K562 (cell line): ENCODE data around the gene TRIM4. TPM values are rescaled to one million over a fixed set of nuclear protein-coding genes. Genes with fewer than 3 reads are reported as not detected.

ENCODE experiments used
- ATAC-seq: fragments of 200-7000 bp; cut with Tn5 transposase; 3 replicates; pipeline ENCODE4 v1.9.1; 2020; ENCODE audit warnings: moderate library complexity
- BruUV-seq: library from RNA; stranded (reverse); fragments of 400-500 nt; replicated peaks from 2 replicates; lab custom pipeline; 2021; lab: Mats Ljungman, UMichigan
- CTCF ChIA-PET: fragments of 300-600 bp; formaldehyde crosslinking; extraction: SDS; loops from one replicate; lab custom pipeline; 2021; ENCODE audit warnings: low intra/inter-chr PET ratio; lab: Yijun Ruan, JAX
- POLR2A ChIA-PET: fragments of 300-600, 350-650 bp; sonication (Branson Sonifier 250); formaldehyde crosslinking; extraction: SDS; loops from one replicate; lab custom pipeline; 2021; ENCODE audit warnings: antibody characterized with exemption, inconsistent platforms; lab: Yijun Ruan, JAX
- DNase-seq, 4 experiments: peaks; one replicate each; pipeline versions ENCODE4 v3.0.0 to v3.0.0-alpha.2; 2011 to 2018; ENCODE audit warnings: low spot score in 3 of 4, mixed read lengths in 3 of 4; ENCODE audit errors: extremely low read depth in 1 of 4
- FAIRE-seq: peaks from 2 replicates; lab custom pipeline; 2011; peaks lifted over from hg19 to GRCh38; lab: Jason Lieb, UNC
- H2AFZ ChIP-seq: 2 replicates; pipeline ENCODE4 v1.6.0; 2011; ENCODE audit warnings: low read depth, low read length, control low read depth, inconsistent platforms
- H3K27ac ChIP-seq: fragments of 200-600 bp; 3 replicates; pipeline ENCODE4 v1.8.0; 2011; ENCODE audit warnings: low read depth, mild to moderate bottlenecking, control low read depth, inconsistent platforms, low read length, moderate library complexity, mixed read lengths; ENCODE audit errors: extremely low read depth
- H3K27me3 ChIP-seq, 2 experiments: fragments of 300-600 bp in 1 of 2; 2 replicates in 1 of 2; 3 replicates in 1 of 2; pipeline versions ENCODE4 v1.6.0 to v1.8.0; 2011; ENCODE audit warnings: inconsistent platforms in 2 of 2, low read length in 2 of 2, mild to moderate bottlenecking in 1 of 2, mixed read lengths in 1 of 2, moderate library complexity in 1 of 2; ENCODE audit not compliant: control insufficient read depth in 2 of 2, insufficient read depth in 2 of 2
- H3K36me3 ChIP-seq: fragments of 300-600 bp; 3 replicates; pipeline ENCODE4 v1.8.0; 2011; ENCODE audit warnings: mild to moderate bottlenecking, low read length, inconsistent platforms; ENCODE audit not compliant: control insufficient read depth, insufficient read depth
- H3K4me1 ChIP-seq, 2 experiments: fragments of 200-600 bp in 1 of 2; replicated peaks in 1 of 2; 2 replicates in 1 of 2; 3 replicates in 1 of 2; pipeline versions ENCODE4 v1.5.1 to v1.8.0; 2011; ENCODE audit warnings: inconsistent platforms in 2 of 2, low read length in 2 of 2, mild to moderate bottlenecking in 1 of 2, mixed read lengths in 1 of 2, moderate library complexity in 1 of 2; ENCODE audit not compliant: control insufficient read depth in 2 of 2, insufficient read depth in 2 of 2
- H3K4me2 ChIP-seq: 2 replicates; pipeline ENCODE4 v1.6.1; 2011; ENCODE audit warnings: low read length, control low read depth, inconsistent platforms, mixed read lengths; ENCODE audit not compliant: insufficient read depth
- H3K4me3 ChIP-seq: fragments of 200-600 bp; sonication (generic), shearing (Covaris generic); 2 replicates; pipeline ENCODE4 v1.5.1; 2016; ENCODE audit warnings: control low read depth, inconsistent platforms
- H3K79me2 ChIP-seq: fragments of 200-600 bp; 3 replicates; pipeline ENCODE4 v1.8.0; 2011; ENCODE audit warnings: low read length, inconsistent platforms; ENCODE audit not compliant: control insufficient read depth, insufficient read depth
- H3K9ac ChIP-seq, 2 experiments: 2 replicates each; pipeline versions ENCODE4 v1.6.0 to v1.6.1; 2011; ENCODE audit warnings: low read depth in 2 of 2, low read length in 2 of 2, control low read depth in 1 of 2, inconsistent platforms in 1 of 2, mild to moderate bottlenecking in 1 of 2, mixed read lengths in 1 of 2; ENCODE audit not compliant: insufficient read depth in 1 of 2
- H3K9me1 ChIP-seq: one replicate; pipeline ENCODE4 v1.6.0; 2011; ENCODE audit warnings: inconsistent platforms, mild to moderate bottlenecking, low read length, moderate library complexity; ENCODE audit not compliant: control insufficient read depth, insufficient read depth
- H3K9me3 ChIP-seq: replicated peaks from 2 replicates; pipeline ENCODE4 v1.5.1; 2011; ENCODE audit warnings: low read depth, low read length, inconsistent platforms; ENCODE audit not compliant: control insufficient read depth, insufficient read depth
- H4K20me1 ChIP-seq: replicated peaks from 2 replicates; pipeline ENCODE4 v1.6.1; 2011; ENCODE audit warnings: low read length, inconsistent platforms, mixed read lengths; ENCODE audit not compliant: control insufficient read depth, insufficient read depth
- GATA2 ChIP-seq: sonication (generic); formaldehyde crosslinking; IDR thresholded peaks from 2 replicates; pipeline ENCODE4 v1.4.0; 2020; ENCODE audit warnings: mild to moderate bottlenecking, missing genetic modification reagents
- RAD51 ChIP-seq: fragments of 450-650 bp; IDR thresholded peaks from 2 replicates; pipeline ENCODE4 v1.7.1; 2016; ENCODE audit warnings: low read depth, mild to moderate bottlenecking, borderline replicate concordance
- ZNF253 ChIP-seq: fragments of 250-450 bp; sonication (Bioruptor Pico); conservative IDR thresholded peaks from 2 replicates; pipeline ENCODE4 v1.6.1; 2021; ENCODE audit warnings: mild to moderate bottlenecking
- ZNF384 ChIP-seq: IDR thresholded peaks from 2 replicates; pipeline ENCODE4 v1.6.1; 2012; ENCODE audit warnings: low read depth, low read length, improper control_type of control experiment
- ZNF639 ChIP-seq, 2 experiments: fragments of 200-800 bp in 1 of 2; sonication (Bioruptor generic) in 1 of 2; sonication (generic) in 1 of 2; formaldehyde crosslinking in 1 of 2; IDR thresholded peaks in 1 of 2; conservative IDR thresholded peaks in 1 of 2; 2 replicates each; pipeline versions ENCODE4 v1.5.0 to v1.6.1; 2016 to 2020; ENCODE audit warnings: missing compliant biosample characterization in 1 of 2, missing genetic modification characterization in 1 of 2, missing genetic modification reagents in 1 of 2
- WGBS: fragments of 100-300 bp; shearing (Covaris generic); methylation state at CpG from one replicate; pipeline ENCODE4 v1.1.6; 2016; ENCODE audit warnings: low coverage, mixed read lengths; ENCODE audit not compliant: insufficient coverage; ENCODE audit errors: missing lambda C conversion rate; 5-methylcytosine and 5-hydroxymethylcytosine counted together
- in situ Hi-C: fragments of 300-500 bp; cut with MboI; formaldehyde crosslinking; loops from 4 replicates; pipeline ENCODE4 v1.15.0; 2018; ENCODE audit warnings: inconsistent platforms, mixed read lengths
- intact Hi-C: fragments of 100-400 bp; cut with micrococcal nuclease; formaldehyde crosslinking; loops from 2 replicates; pipeline ENCODE4 v1.14.2; 2022
- polyA plus RNA-seq, 8 experiments: library from polyadenylated mRNA; depleted of rRNA in 4 of 8; stranded (reverse) in 5 of 8; unstranded in 3 of 8; fragments of >200 nt; fragmentation: Nextera tagmentation in 2 of 8; fragmentation: Illumina TruSeq in 1 of 8; extraction: Ambion mirVana in 2 of 8; extraction: Trizol in 1 of 8; gene quantifications; 2 replicates each; pipeline versions ENCODE4 v1.2.1 to v1.2.3, GENCODE V29; 2011 to 2014; ENCODE audit warnings: inconsistent platforms in 1 of 8, missing spikeins in 1 of 8
- total RNA-seq, 7 experiments: library from RNA; depleted of rRNA in 6 of 7; stranded (reverse); fragments of >200 nt in 6 of 7; fragmentation: Illumina TruSeq in 2 of 7; extraction: Trizol in 2 of 7; gene quantifications; 2 replicates each; pipeline versions ENCODE4 v1.2.1 to v1.2.3, GENCODE V29; 2011 to 2021; ENCODE audit warnings: low replicate concordance in 1 of 7
- TF ChIP-seq, protein P1 (sequence below): fragments of 250-450 bp; sonication (Bioruptor Pico); IDR thresholded peaks from 2 replicates; pipeline ENCODE4 v1.8.0; 2022; ENCODE audit warnings: moderate library complexity, mild to moderate bottlenecking, inconsistent platforms

The TRIM4 gene
- total and polyA plus RNA-seq, 9 of the 15 experiments (the other 6 are each of a cell fraction or from before 2014, with no cell fraction given), result 6.2 to 28.3 (median 22.4) TPM

DNA sequence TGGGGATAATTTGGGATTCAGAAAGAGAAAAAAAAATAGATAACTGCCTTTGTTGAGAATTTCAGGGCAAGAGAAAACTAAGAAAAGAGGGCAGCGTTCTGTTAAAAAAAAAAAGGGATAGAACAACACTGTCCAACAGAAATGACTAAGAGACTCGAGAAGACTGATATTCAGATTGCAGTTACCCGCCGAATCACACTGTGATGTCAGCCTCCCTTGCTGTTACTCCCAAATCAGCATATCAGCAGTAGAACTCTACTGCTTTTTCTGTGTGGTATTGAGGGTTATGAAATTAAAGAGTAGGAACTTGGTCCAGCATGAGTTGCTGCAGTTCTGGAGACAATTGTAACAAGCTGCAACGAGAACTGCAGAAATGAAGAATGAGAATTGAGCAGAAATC, 8.2 kb upstream of the TRIM4 start:
- Histone ChIP-seq H3K4me3 (no peak overlapping the region), H3K9me1 (no peaks in the 10 kb centered on the region), H3K27me3 (peaks cover 6 to 22% of the 10 kb centered on the region in 2 experiments; a peak in 3 of 5 replicates), H3K36me3 (no peaks in the 10 kb centered on the region), H4K20me1 (no peaks in the 10 kb centered on the region), H2AFZ (no peak overlapping the region), H3K4me1 (peaks cover 8 to 10% of the 10 kb centered on the region in 2 experiments; a peak in 4 of 5 replicates), H3K27ac (no peak overlapping the region), H3K4me2 (no peak overlapping the region), H3K9me3 (no peaks in the 10 kb centered on the region), H3K79me2 (no peaks in the 10 kb centered on the region), H3K9ac (no peak overlapping the region)
- ChIA-PET CTCF (interaction anchor here (0.6 kb wide), 1 partner anchor 13 kb away, joined by 4 read pairs; no protein-coding TSS in a partner anchor), POLR2A (interaction anchor here (0.7 kb wide), 1 partner anchor 461 kb away, joined by 3 read pairs; no protein-coding TSS in a partner anchor)
- DNase-seq (no peak), FAIRE-seq (no peak), ATAC-seq (no peak)
- BruUV-seq, result no TSS peak
- intact Hi-C loops, result no loop called here
- in situ Hi-C loops, result no loop called here
- TF ChIP-seq GATA2, result no peak
- no peak for TF ChIP-seq ZNF253
- 0 out of 2 replicates have a peak, but pooled peaks have one; percentile 40 for TF ChIP-seq ZNF384
- no peak for TF ChIP-seq RAD51
- TF ChIP-seq, protein P1, sequence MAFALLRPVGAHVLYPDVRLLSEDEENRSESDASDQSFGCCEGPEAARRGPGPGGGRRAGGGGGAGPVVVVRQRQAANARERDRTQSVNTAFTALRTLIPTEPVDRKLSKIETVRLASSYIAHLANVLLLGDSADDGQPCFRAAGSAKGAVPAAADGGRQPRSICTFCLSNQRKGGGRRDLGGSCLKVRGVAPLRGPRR (CRISPR knock-in tag), result no peak
- 1% methylated on average over 5 of the region's 5 CpGs for WGBS

GRCh38 chr7:99926321-99926720, 7.0 kb upstream of the TRIM4 start:
- H3K4me3 ChIP-seq, result no peak overlapping the region
- intact Hi-C loops, result no loop called here
- ATAC-seq (no peak), DNase-seq (no peak)
- no peak overlapping the region for H3K27ac ChIP-seq
- POLR2A ChIA-PET, result no interaction called here
- H3K36me3 ChIP-seq, result 0 out of 3 replicates have a peak, but pooled peaks cover 4% of the 10 kb centered on the region
- BruUV-seq, result no TSS peak
- no peaks in the 10 kb centered on the region for H3K79me2 ChIP-seq
- no peaks in the 10 kb centered on the region for H3K9me3 ChIP-seq
- no peak overlapping the region for H3K9ac ChIP-seq
- TF ChIP-seq ZNF639 (CRISPR knock-in tag; conservative IDR thresholded peaks at IDR 0.05 in 1 of 2, IDR thresholded peaks at IDR 0.05 in 1 of 2), result no peak
- TF ChIP-seq, all 486 proteins: peak for 0
- no peaks in the 10 kb centered on the region for H3K9me1 ChIP-seq
- CTCF ChIA-PET, result no interaction called here
- peaks cover 6 to 22% of the 10 kb centered on the region in 2 experiments; a peak in 3 of 5 replicates for H3K27me3 ChIP-seq
- in situ Hi-C loops, result no loop called here
- H2AFZ ChIP-seq, result no peak overlapping the region
- FAIRE-seq, result no peak
- H4K20me1 ChIP-seq, result no peaks in the 10 kb centered on the region
- H3K4me1 ChIP-seq, result peaks cover 5 to 10% of the 10 kb centered on the region in 2 experiments; a peak in 4 of 5 replicates
- no peak overlapping the region for H3K4me2 ChIP-seq
